ENCODE results near the gene EHBP1. TPM values are rescaled to one million over a fixed set of nuclear protein-coding genes. Genes with fewer than 3 reads are reported as not detected.

EHBP1 gene
- total RNA-seq, 6 experiments from 2014 or later = 40.4 to 66.6 (median 46.3) TPM

GRCh38 chr2:62931536-62931935 is 226.0 kb downstream of the EHBP1 start:
- Histone ChIP-seq H3K27ac (no peak overlapping the region), H3K4me3 (no peak overlapping the region), H3K36me3 (no peaks in the 10 kb centered on the region), H3K9me3 (no peaks in the 10 kb centered on the region), H3K4me1 (no peaks in the 10 kb centered on the region), H3K27me3 (no peaks in the 10 kb centered on the region)
- TF ChIP-seq CTCF (IDR thresholded peaks at IDR 0.05) = no peak
- no peak for TF ChIP-seq POLR2A (IDR thresholded peaks at IDR 0.05)
- no peak for ATAC-seq
- 97% methylated on average over 3 of the region's 3 CpGs for WGBS (ENCODE audit: insufficient coverage, low coverage, low lambda C conversion rate, missing lambda C conversion rate)
- no peak for DNase-seq
- intact Hi-C loops (cut with DNase I) = no loop called here

- DNase-seq = no peak
- H3K36me3 ChIP-seq = no peaks in the 10 kb centered on the region
- no peak overlapping the region for H3K4me3 ChIP-seq
- WGBS (ENCODE audit: insufficient coverage, low coverage, low lambda C conversion rate, missing lambda C conversion rate) = 21% methylated on average over 2 of the region's 2 CpGs
- H3K27me3 ChIP-seq = no peaks in the 10 kb centered on the region
- no peak overlapping the region for H3K27ac ChIP-seq
- H3K9me3 ChIP-seq = no peaks in the 10 kb centered on the region
- no peak for ATAC-seq
- intact Hi-C loops (cut with DNase I) = no loop called here
- H3K4me1 ChIP-seq = no peaks in the 10 kb centered on the region
- TF ChIP-seq CTCF (IDR thresholded peaks at IDR 0.05) (no peak), POLR2A (IDR thresholded peaks at IDR 0.05) (no peak)
Measured at GRCh38 chr2:62933398-62933917, 227.9 kb downstream of the EHBP1 start.

GRCh38 chr2:62934517-62934916 is 229.0 kb downstream of the EHBP1 start:
- ATAC-seq (no peak), DNase-seq (no peak)
- Histone ChIP-seq H3K27me3 (no peaks in the 10 kb centered on the region), H3K4me3 (no peak overlapping the region), H3K4me1 (no peaks in the 10 kb centered on the region), H3K27ac (no peak overlapping the region), H3K36me3 (no peaks in the 10 kb centered on the region), H3K9me3 (no peaks in the 10 kb centered on the region)
- intact Hi-C loops (cut with DNase I) = no loop called here
- TF ChIP-seq POLR2A (IDR thresholded peaks at IDR 0.05) (no peak), CTCF (IDR thresholded peaks at IDR 0.05) (no peak)
- WGBS (ENCODE audit: insufficient coverage, low coverage, low lambda C conversion rate, missing lambda C conversion rate) = no CpG with 5 or more reads among the region's 2 CpGs

GRCh38 chr2:62938126-62938525 is 232.6 kb downstream of the EHBP1 start:
- Histone ChIP-seq H3K9me3 (no peaks in the 10 kb centered on the region), H3K36me3 (no peaks in the 10 kb centered on the region), H3K4me3 (no peak overlapping the region), H3K27me3 (no peaks in the 10 kb centered on the region), H3K4me1 (no peaks in the 10 kb centered on the region), H3K27ac (no peak overlapping the region)
- DNase-seq = no peak
- TF ChIP-seq POLR2A (IDR thresholded peaks at IDR 0.05) = no peak
- ATAC-seq = no peak
- 69% methylated on average over 1 of the region's 1 CpG for WGBS (ENCODE audit: insufficient coverage, low coverage, low lambda C conversion rate, missing lambda C conversion rate)
- intact Hi-C loops (cut with DNase I) = no loop called here

- no peaks in the 10 kb centered on the region for H3K4me1 ChIP-seq
- WGBS (ENCODE audit: insufficient coverage, low coverage, low lambda C conversion rate, missing lambda C conversion rate) = 90% methylated on average over 5 of the region's 5 CpGs
- ATAC-seq (no peak), DNase-seq (no peak)
- H3K27me3 ChIP-seq = no peaks in the 10 kb centered on the region
- intact Hi-C loops (cut with DNase I) = no loop called here
- H3K36me3 ChIP-seq = peaks cover 0 to 10% (median 0%) of the 10 kb centered on the region in 4 donors
- H3K9me3 ChIP-seq = no peaks in the 10 kb centered on the region
- H3K27ac ChIP-seq = no peak overlapping the region
- H3K4me3 ChIP-seq = no peak overlapping the region
- TF ChIP-seq CTCF (IDR thresholded peaks at IDR 0.05) = no peak
- TF ChIP-seq POLR2A (IDR thresholded peaks at IDR 0.05) = no peak
Measured at GRCh38 chr2:62939735-62940491, 234.4 kb downstream of the EHBP1 start.
